HCT116 (cell line): ENCODE results near the gene FOXK2. TPM values are rescaled to one million over a fixed set of nuclear protein-coding genes. Genes with fewer than 3 reads are reported as not detected.

Experiments
- ATAC-seq: fragments of 200-7000 bp; cut with Tn5 transposase; 2 replicates; pipeline ENCODE4 v1.9.1; 2020; ENCODE audit warnings: mild to moderate bottlenecking, moderate library complexity
- BruUV-seq: library from RNA; stranded (reverse); fragments of 400-500 nt; replicated peaks from 2 replicates; lab custom pipeline; 2021; lab: Mats Ljungman, UMichigan
- CTCF ChIA-PET: fragments of 300-600 bp; sonication (Branson Sonifier 250); formaldehyde crosslinking; loops from one replicate; lab custom pipeline; 2021; ENCODE audit warnings: antibody characterized with exemption; lab: Charles Lee
- POLR2A ChIA-PET: fragments of 300-600, 350-600 bp; sonication (Branson Sonifier 250); formaldehyde crosslinking; loops from one replicate; lab custom pipeline; 2021; ENCODE audit warnings: antibody characterized with exemption; lab: Charles Lee
- RAD21 ChIA-PET, 2 experiments: fragments of 300-600 bp; sonication (Branson Sonifier 250); formaldehyde crosslinking; loops; one replicate each; lab custom pipeline; 2023; ENCODE audit warnings: low total read pairs in 2 of 2; ENCODE audit not compliant: uncharacterized antibody in 2 of 2, unreplicated experiment in 2 of 2, low non-redundant PET in 1 of 2; lab: Charles Lee
- DNase-seq: peaks from one replicate; pipeline ENCODE4 v3.0.0-alpha.2; 2010; ENCODE audit warnings: low read depth, low spot score
- H2AFZ ChIP-seq: fragments of 200-600 bp; shearing (Covaris generic), sonication (generic); 2 replicates; pipeline ENCODE4 v1.6.1; 2017; ENCODE audit warnings: low read depth, mixed run types, mixed read lengths, antibody characterized with exemption, low read length; ENCODE audit not compliant: poor library complexity, severe bottlenecking
- H3K27ac ChIP-seq: 2 replicates; pipeline ENCODE4 v1.5.1; 2012; ENCODE audit warnings: low read depth, low read length
- H3K27me3 ChIP-seq: fragments of 200-600 bp; sonication (generic); 2 replicates; pipeline ENCODE4 v1.6.1; 2016; ENCODE audit warnings: mixed run types, low read length, mixed read lengths; ENCODE audit not compliant: insufficient read depth
- H3K36me3 ChIP-seq, 2 experiments: fragments of 200-500 bp in 1 of 2; fragments of 200-600 bp in 1 of 2; sonication (Bioruptor generic) in 1 of 2; sonication (generic) in 1 of 2; 2 replicates each; pipeline versions ENCODE4 v1.5.1 to v1.6.1; 2014 to 2016; ENCODE audit warnings: low read length in 2 of 2, inconsistent platforms in 1 of 2, mixed read lengths in 1 of 2, mixed run types in 1 of 2; ENCODE audit not compliant: insufficient read depth in 2 of 2, control insufficient read depth in 1 of 2
- H3K4me1 ChIP-seq, 2 experiments: fragments of 200-600 bp in 1 of 2; sonication (generic) in 1 of 2; 2 replicates each; pipeline versions ENCODE4 v1.5.1 to v1.6.1; 2012 to 2017; ENCODE audit warnings: low read length in 2 of 2, inconsistent platforms in 1 of 2, mild to moderate bottlenecking in 1 of 2, mixed read lengths in 1 of 2, mixed run types in 1 of 2, moderate library complexity in 1 of 2; ENCODE audit not compliant: insufficient read depth in 2 of 2, control insufficient read depth in 1 of 2
- H3K4me2 ChIP-seq: fragments of 200-600 bp; sonication (generic); 2 replicates; pipeline ENCODE4 v1.6.1; 2017; ENCODE audit warnings: mixed run types, low read length, mixed read lengths
- H3K4me3 ChIP-seq, 2 experiments: fragments of 200-600 bp in 1 of 2; sonication (generic) in 1 of 2; replicated peaks in 1 of 2; 2 replicates each; pipeline ENCODE4 v1.5.1; 2011 to 2016; ENCODE audit warnings: low read length in 2 of 2, control low read depth in 1 of 2, low read depth in 1 of 2, mild to moderate bottlenecking in 1 of 2, mixed read lengths in 1 of 2, mixed run types in 1 of 2
- H3K79me2 ChIP-seq: fragments of 200-600 bp; sonication (generic); 2 replicates; pipeline ENCODE4 v1.6.1; 2017; ENCODE audit warnings: mild to moderate bottlenecking, mixed run types, low read length, moderate library complexity, mixed read lengths; ENCODE audit not compliant: insufficient read depth
- H3K9ac ChIP-seq: fragments of 200-600 bp; sonication (generic); 2 replicates; pipeline ENCODE4 v1.6.1; 2016; ENCODE audit warnings: low read length, mixed read lengths
- H3K9me2 ChIP-seq: fragments of 200-600 bp; sonication (generic), shearing (Covaris generic); 2 replicates; pipeline ENCODE4 v1.6.1; 2017; ENCODE audit warnings: mixed run types, mild to moderate bottlenecking, moderate library complexity; ENCODE audit not compliant: insufficient read depth
- H3K9me3 ChIP-seq, 2 experiments: fragments of 200-500 bp in 1 of 2; fragments of 200-600 bp in 1 of 2; sonication (Bioruptor generic) in 1 of 2; sonication (generic) in 1 of 2; 2 replicates each; pipeline ENCODE4 v1.6.1; 2014 to 2017; ENCODE audit warnings: low read length in 2 of 2, mixed read lengths in 2 of 2, inconsistent platforms in 1 of 2, low read depth in 1 of 2, mild to moderate bottlenecking in 1 of 2, mixed run types in 1 of 2, moderate library complexity in 1 of 2; ENCODE audit not compliant: control insufficient read depth in 1 of 2, insufficient read depth in 1 of 2
- H4K20me1 ChIP-seq: fragments of 200-600 bp; sonication (generic), shearing (Covaris generic); 2 replicates; pipeline ENCODE4 v1.6.1; 2017; ENCODE audit warnings: mixed run types, mild to moderate bottlenecking, moderate library complexity; ENCODE audit not compliant: insufficient read depth
- CBX3 ChIP-seq: IDR thresholded peaks from 2 replicates; pipeline ENCODE4 v1.6.1; 2012; ENCODE audit warnings: low read depth
- CEBPB ChIP-seq: IDR thresholded peaks from 2 replicates; pipeline ENCODE4 v1.6.1; 2012; ENCODE audit warnings: low read depth
- ELF1 ChIP-seq: IDR thresholded peaks from 2 replicates; pipeline ENCODE4 v1.6.1; 2012; ENCODE audit warnings: low read depth, borderline replicate concordance
- EZH2phosphoT487 ChIP-seq: fragments of 200-600 bp; IDR thresholded peaks from 2 replicates; pipeline ENCODE4 v1.6.1; 2018; ENCODE audit warnings: antibody characterized with exemption, borderline replicate concordance
- FOSL1 ChIP-seq: IDR thresholded peaks from 2 replicates; pipeline ENCODE4 v1.6.1; 2012; ENCODE audit warnings: low read depth
- JUND ChIP-seq: IDR thresholded peaks from 2 replicates; pipeline ENCODE4 v1.6.1; 2012
- POLR2A ChIP-seq: IDR thresholded peaks from 2 replicates; pipeline ENCODE4 v1.7.0; 2011; ENCODE audit warnings: borderline replicate concordance; ENCODE audit not compliant: insufficient read depth, insufficient read length; ENCODE audit errors: extremely low read depth
- POLR2AphosphoS5 ChIP-seq: IDR thresholded peaks from 2 replicates; pipeline ENCODE4 v1.6.1; 2011; ENCODE audit warnings: mild to moderate bottlenecking, low read depth, low read length, moderate library complexity
- SIN3A ChIP-seq: IDR thresholded peaks from 2 replicates; pipeline ENCODE4 v1.6.1; 2012; ENCODE audit warnings: low read depth
- SP1 ChIP-seq: IDR thresholded peaks from 2 replicates; pipeline ENCODE4 v1.6.1; 2012; ENCODE audit warnings: low read depth
- SRF ChIP-seq: IDR thresholded peaks from 2 replicates; pipeline ENCODE4 v1.6.1; 2012; ENCODE audit warnings: low read depth
- TCF7L2 ChIP-seq: IDR thresholded peaks from 2 replicates; pipeline ENCODE4 v1.7.0; 2011; ENCODE audit warnings: borderline replicate concordance, inconsistent platforms; ENCODE audit not compliant: insufficient read depth, insufficient read length; ENCODE audit errors: extremely low read depth
- YY1 ChIP-seq: IDR thresholded peaks from 2 replicates; pipeline ENCODE4 v1.6.1; 2011; ENCODE audit warnings: low read length, low read depth, moderate library complexity, mild to moderate bottlenecking; ENCODE audit not compliant: insufficient replicate concordance; ENCODE audit errors: extremely low read depth
- ZFX ChIP-seq: fragments of 450-650 bp; IDR thresholded peaks from 2 replicates; pipeline ENCODE4 v1.6.1; 2017
- intact Hi-C: fragments of 100-400 bp; cut with micrococcal nuclease; formaldehyde crosslinking; loops from 2 replicates; pipeline ENCODE4 v1.10.0; 2022
- total RNA-seq: library from RNA; stranded (reverse); gene quantifications from one replicate; pipeline ENCODE4 v1.2.1, GENCODE V29; 2021; ENCODE audit not compliant: unreplicated experiment
- TF ChIP-seq, protein P1 (sequence below): IDR thresholded peaks from 2 replicates; pipeline ENCODE4 v1.6.1; 2012; ENCODE audit warnings: low read depth
- TF ChIP-seq, protein P2 (sequence below): IDR thresholded peaks from 2 replicates; pipeline ENCODE4 v1.6.1; 2012

The FOXK2 gene
- total RNA-seq, 1 experiment from 2014 or later = 122 TPM

DNA sequence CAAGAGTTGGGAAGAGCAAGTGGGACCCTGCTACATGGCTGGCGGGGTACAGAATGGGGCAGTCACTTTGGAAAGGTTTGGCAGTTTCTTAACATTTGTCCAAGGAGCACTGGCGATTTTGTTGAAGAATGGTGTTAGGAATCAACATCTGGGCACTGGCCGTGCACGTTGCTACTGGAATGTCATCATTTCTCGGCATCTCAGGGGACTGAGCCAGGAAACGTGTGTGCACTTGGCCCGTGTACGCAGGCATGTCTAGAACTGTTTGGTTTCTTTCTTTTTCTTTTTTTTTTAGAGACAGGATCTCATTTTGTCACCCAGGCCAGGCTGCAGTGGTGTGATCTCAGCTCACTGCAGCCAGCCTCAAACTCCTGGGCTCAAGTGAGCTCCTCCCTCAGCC is 17.3 kb upstream of the FOXK2 start:
- Histone ChIP-seq H4K20me1 (no peaks in the 10 kb centered on the region), H2AFZ (no peak overlapping the region), H3K4me3 (no peak overlapping the region), H3K79me2 (no peaks in the 10 kb centered on the region), H3K4me1 (peaks cover 0 to 7% of the 10 kb centered on the region in 2 experiments; a peak in 2 of 4 replicates), H3K36me3 (no peaks in the 10 kb centered on the region), H3K27me3 (no peaks in the 10 kb centered on the region), H3K9ac (no peak overlapping the region), H3K4me2 (no peak overlapping the region), H3K27ac (no peak overlapping the region), H3K9me2 (no peaks in the 10 kb centered on the region), H3K9me3 (no peaks in the 10 kb centered on the region)
- intact Hi-C loops = no loop called here
- ChIA-PET CTCF (no interaction called here), RAD21 (no interaction called here), POLR2A (no interaction called here)
- no peak for ATAC-seq
- TF ChIP-seq ZFX (no peak), POLR2AphosphoS5 (no peak), SP1 (no peak), POLR2A (no peak), JUND (no peak), SRF (no peak), FOSL1 (no peak), EZH2phosphoT487 (no peak), YY1 (no peak), CEBPB (no peak), SIN3A (no peak), ELF1 (no peak), CBX3 (no peak), TCF7L2 (no peak)
- TF ChIP-seq, protein P1, sequence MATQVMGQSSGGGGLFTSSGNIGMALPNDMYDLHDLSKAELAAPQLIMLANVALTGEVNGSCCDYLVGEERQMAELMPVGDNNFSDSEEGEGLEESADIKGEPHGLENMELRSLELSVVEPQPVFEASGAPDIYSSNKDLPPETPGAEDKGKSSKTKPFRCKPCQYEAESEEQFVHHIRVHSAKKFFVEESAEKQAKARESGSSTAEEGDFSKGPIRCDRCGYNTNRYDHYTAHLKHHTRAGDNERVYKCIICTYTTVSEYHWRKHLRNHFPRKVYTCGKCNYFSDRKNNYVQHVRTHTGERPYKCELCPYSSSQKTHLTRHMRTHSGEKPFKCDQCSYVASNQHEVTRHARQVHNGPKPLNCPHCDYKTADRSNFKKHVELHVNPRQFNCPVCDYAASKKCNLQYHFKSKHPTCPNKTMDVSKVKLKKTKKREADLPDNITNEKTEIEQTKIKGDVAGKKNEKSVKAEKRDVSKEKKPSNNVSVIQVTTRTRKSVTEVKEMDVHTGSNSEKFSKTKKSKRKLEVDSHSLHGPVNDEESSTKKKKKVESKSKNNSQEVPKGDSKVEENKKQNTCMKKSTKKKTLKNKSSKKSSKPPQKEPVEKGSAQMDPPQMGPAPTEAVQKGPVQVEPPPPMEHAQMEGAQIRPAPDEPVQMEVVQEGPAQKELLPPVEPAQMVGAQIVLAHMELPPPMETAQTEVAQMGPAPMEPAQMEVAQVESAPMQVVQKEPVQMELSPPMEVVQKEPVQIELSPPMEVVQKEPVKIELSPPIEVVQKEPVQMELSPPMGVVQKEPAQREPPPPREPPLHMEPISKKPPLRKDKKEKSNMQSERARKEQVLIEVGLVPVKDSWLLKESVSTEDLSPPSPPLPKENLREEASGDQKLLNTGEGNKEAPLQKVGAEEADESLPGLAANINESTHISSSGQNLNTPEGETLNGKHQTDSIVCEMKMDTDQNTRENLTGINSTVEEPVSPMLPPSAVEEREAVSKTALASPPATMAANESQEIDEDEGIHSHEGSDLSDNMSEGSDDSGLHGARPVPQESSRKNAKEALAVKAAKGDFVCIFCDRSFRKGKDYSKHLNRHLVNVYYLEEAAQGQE = no peak
- TF ChIP-seq, protein P2, sequence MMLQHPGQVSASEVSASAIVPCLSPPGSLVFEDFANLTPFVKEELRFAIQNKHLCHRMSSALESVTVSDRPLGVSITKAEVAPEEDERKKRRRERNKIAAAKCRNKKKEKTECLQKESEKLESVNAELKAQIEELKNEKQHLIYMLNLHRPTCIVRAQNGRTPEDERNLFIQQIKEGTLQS = no peak
- no peak for DNase-seq
- no TSS peak for BruUV-seq
